HG02678 (cell line): ENCODE results near the gene ARV1.
"Not testable (repeated sequence)": the region's sequence is repeated elsewhere in the genome, so short reads cannot be mapped to it uniquely, and the experiment has no call there.

Experiments used
- ATAC-seq: cut with Tn5 transposase; IDR thresholded peaks from one replicate; pipeline ENCODE4 v1.9.1; 2021; ENCODE audit warnings: mild to moderate bottlenecking, moderate library complexity; ENCODE audit not compliant: unreplicated experiment

Gene ARV1

GRCh38 chr1:231041719-231042261 is 62.9 kb downstream of the ARV1 start:
- ATAC-seq, result no peak

DNA sequence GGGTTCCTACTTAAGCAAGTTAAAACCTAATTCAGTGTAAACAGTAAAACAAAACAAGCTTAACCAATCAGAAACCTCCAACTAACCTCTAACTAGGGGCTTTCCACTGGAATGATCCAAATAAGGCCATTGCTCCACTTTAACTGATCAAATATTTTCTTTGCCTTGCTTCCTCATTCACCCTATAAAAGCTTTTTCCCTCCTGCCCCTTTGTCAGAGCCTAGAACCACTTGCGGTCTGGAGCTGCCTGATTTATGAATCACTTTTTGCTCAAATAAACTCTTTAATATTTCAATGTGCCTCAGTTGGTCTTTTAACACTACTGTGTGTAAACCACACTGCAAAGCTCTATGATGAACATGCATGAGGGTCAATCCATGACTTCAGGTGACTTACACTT is 65.7 kb downstream of the ARV1 start:
- ATAC-seq, result no peak

DNA sequence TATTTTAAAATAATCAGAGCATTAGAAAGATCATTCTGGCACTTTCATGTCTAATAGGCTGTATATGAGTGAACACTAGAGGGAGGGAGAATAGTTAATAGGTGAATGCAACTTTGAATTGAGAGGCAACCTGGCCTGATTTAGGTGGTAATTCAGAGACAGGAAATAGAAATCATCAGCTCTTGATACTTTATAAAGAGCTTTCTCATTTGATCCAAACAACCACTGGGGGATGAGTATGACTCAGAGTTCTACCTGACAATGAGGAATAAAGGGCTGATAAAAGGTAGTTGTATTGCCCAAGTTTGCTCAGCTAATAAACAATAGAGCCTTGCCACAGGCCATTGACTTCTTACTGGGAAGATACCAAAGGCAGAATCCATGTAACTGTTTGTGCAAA is 66.4 kb downstream of the ARV1 start:
- ATAC-seq, result no peak

GRCh38 chr1:231045921-231046729 is 67.2 kb downstream of the ARV1 start:
- not testable (repeated sequence) for ATAC-seq

DNA sequence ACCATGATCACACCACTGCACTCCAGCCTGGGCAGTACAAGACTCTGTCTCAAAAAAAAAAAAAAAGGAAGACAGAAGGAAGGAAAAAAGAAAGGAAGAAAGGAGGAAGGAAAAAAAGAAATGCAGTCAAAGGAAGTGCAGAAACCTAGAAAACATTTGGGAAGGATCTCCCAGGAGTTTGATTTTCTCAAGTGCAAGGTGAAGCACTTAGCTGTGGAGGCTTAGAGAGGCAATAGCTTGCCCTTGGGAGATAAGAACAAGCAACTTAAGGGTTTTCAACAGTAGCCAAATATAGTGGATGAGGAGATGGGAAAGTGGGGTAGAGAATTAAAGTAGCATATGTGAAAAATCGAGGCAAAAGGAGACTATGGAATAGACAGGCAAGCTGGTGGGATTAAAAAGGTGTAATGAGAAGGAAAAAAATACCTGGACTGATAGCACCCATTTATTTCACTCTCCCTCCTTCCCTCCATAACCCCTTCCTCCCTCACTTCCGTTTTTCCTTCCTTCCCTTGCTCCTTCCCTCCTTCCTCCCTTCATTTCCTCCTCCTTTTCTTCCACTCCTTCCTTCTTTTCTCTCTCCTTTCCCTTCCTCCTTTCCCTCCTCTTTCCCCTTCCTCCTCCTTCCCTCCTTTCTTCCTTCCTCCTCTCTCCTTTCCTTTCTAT is 68.0 kb downstream of the ARV1 start:
- ATAC-seq, result no peak

- ATAC-seq, result not testable (repeated sequence)
These were observed 68.6 kb downstream of the ARV1 start for GRCh38 chr1:231047529-231047928.

- not testable (repeated sequence) for ATAC-seq
These were observed 69.5 kb downstream of the ARV1 start for GRCh38 chr1:231048419-231048818.

- ATAC-seq, result no peak
These were observed 70.5 kb downstream of the ARV1 start for GRCh38 chr1:231049121-231049979.
